ENCODE data around the gene F8A3. TPM values are rescaled to one million over a fixed set of nuclear protein-coding genes. Genes with fewer than 3 reads are reported as not detected.
A peak's percentile ranks its signal among the peaks of the same experiment; 100 is the strongest.
"Not testable (repeated sequence)": the region's sequence is repeated elsewhere in the genome, so short reads cannot be mapped to it uniquely, and the experiment has no call there.

F8A3 gene
- total RNA-seq, 1 experiment from 2014 or later, result not detected

GRCh38 chrX:155460501-155460900 is 2.1 kb upstream of the F8A3 start:
- H3K36me3 ChIP-seq (ENCODE audit: control insufficient read depth in 1 of 2, insufficient read depth in 2 of 2, low read length in 2 of 2); intact Hi-C loops (cut with micrococcal nuclease); H3K27me3 ChIP-seq (ENCODE audit: insufficient read depth, low read length); POLR2A ChIA-PET; H3K4me3 ChIP-seq (replicated peaks in 1 of 2; ENCODE audit: low read depth in 1 of 2, low read length in 2 of 2); DNase-seq (ENCODE audit: low read depth, low spot score); BruUV-seq (replicated peaks); H4K20me1 ChIP-seq (ENCODE audit: insufficient read depth); CTCF ChIA-PET; H3K9me2 ChIP-seq (ENCODE audit: insufficient read depth); H3K4me1 ChIP-seq (ENCODE audit: control insufficient read depth in 1 of 2, insufficient read depth in 2 of 2, low read length in 2 of 2); H3K4me2 ChIP-seq (ENCODE audit: low read length); H3K9ac ChIP-seq (ENCODE audit: low read length); H3K27ac ChIP-seq (ENCODE audit: low read depth, low read length); RAD21 ChIA-PET (ENCODE audit: low non-redundant PET in 1 of 2, low total read pairs in 2 of 2, uncharacterized antibody in 2 of 2, unreplicated experiment in 2 of 2); ATAC-seq; H3K9me3 ChIP-seq (ENCODE audit: control insufficient read depth in 1 of 2, insufficient read depth in 1 of 2, low read depth in 1 of 2, low read length in 2 of 2); H3K79me2 ChIP-seq (ENCODE audit: insufficient read depth, low read length); H2AFZ ChIP-seq (ENCODE audit: low read depth, low read length, poor library complexity, severe bottlenecking): not testable (repeated sequence)

GRCh38 chrX:155457761-155458447 is 516 bp downstream of the F8A3 start:
- H3K9ac ChIP-seq (ENCODE audit: low read length); DNase-seq (ENCODE audit: low read depth, low spot score); CTCF ChIA-PET; POLR2A ChIA-PET; H3K79me2 ChIP-seq (ENCODE audit: insufficient read depth, low read length); H3K4me3 ChIP-seq (replicated peaks in 1 of 2; ENCODE audit: low read depth in 1 of 2, low read length in 2 of 2); RAD21 ChIA-PET (ENCODE audit: low non-redundant PET in 1 of 2, low total read pairs in 2 of 2, uncharacterized antibody in 2 of 2, unreplicated experiment in 2 of 2); H3K9me2 ChIP-seq (ENCODE audit: insufficient read depth); H4K20me1 ChIP-seq (ENCODE audit: insufficient read depth); H3K27ac ChIP-seq (ENCODE audit: low read depth, low read length); H3K27me3 ChIP-seq (ENCODE audit: insufficient read depth, low read length); H3K36me3 ChIP-seq (ENCODE audit: control insufficient read depth in 1 of 2, insufficient read depth in 2 of 2, low read length in 2 of 2); intact Hi-C loops (cut with micrococcal nuclease); H2AFZ ChIP-seq (ENCODE audit: low read depth, low read length, poor library complexity, severe bottlenecking); H3K4me2 ChIP-seq (ENCODE audit: low read length); H3K4me1 ChIP-seq (ENCODE audit: control insufficient read depth in 1 of 2, insufficient read depth in 2 of 2, low read length in 2 of 2); BruUV-seq (replicated peaks); H3K9me3 ChIP-seq (ENCODE audit: control insufficient read depth in 1 of 2, insufficient read depth in 1 of 2, low read depth in 1 of 2, low read length in 2 of 2): not testable (repeated sequence)
- ATAC-seq, result peak; percentile 78

GRCh38 chrX:155441097-155441496 is 17.3 kb downstream of the F8A3 start:
- Histone ChIP-seq H3K79me2 (ENCODE audit: insufficient read depth, low read length) (no peaks in the 10 kb centered on the region), H4K20me1 (ENCODE audit: insufficient read depth) (no peaks in the 10 kb centered on the region), H3K9me3 (ENCODE audit: control insufficient read depth in 1 of 2, insufficient read depth in 1 of 2, low read depth in 1 of 2, low read length in 2 of 2) (no peaks in the 10 kb centered on the region), H3K4me3 (replicated peaks in 1 of 2; ENCODE audit: low read depth in 1 of 2, low read length in 2 of 2) (no peak overlapping the region), H3K9ac (ENCODE audit: low read length) (no peak overlapping the region), H3K4me1 (ENCODE audit: control insufficient read depth in 1 of 2, insufficient read depth in 2 of 2, low read length in 2 of 2) (no peaks in the 10 kb centered on the region), H3K9me2 (ENCODE audit: insufficient read depth) (no peaks in the 10 kb centered on the region), H2AFZ (ENCODE audit: low read depth, low read length, poor library complexity, severe bottlenecking) (no peak overlapping the region), H3K4me2 (ENCODE audit: low read length) (no peak overlapping the region), H3K27me3 (ENCODE audit: insufficient read depth, low read length) (no peaks in the 10 kb centered on the region), H3K27ac (ENCODE audit: low read depth, low read length) (no peak overlapping the region), H3K36me3 (ENCODE audit: control insufficient read depth in 1 of 2, insufficient read depth in 2 of 2, low read length in 2 of 2) (no peaks in the 10 kb centered on the region)
- no TSS peak for BruUV-seq (replicated peaks)
- intact Hi-C loops (cut with micrococcal nuclease), result no loop called here
- POLR2A ChIA-PET, result no interaction called here
- CTCF ChIA-PET, result no interaction called here
- RAD21 ChIA-PET (ENCODE audit: low non-redundant PET in 1 of 2, low total read pairs in 2 of 2, uncharacterized antibody in 2 of 2, unreplicated experiment in 2 of 2), result no interaction called here
- DNase-seq (ENCODE audit: low read depth, low spot score) (no peak), ATAC-seq (no peak)
- no peak for TF ChIP-seq SP1 (IDR thresholded peaks at IDR 0.05; ENCODE audit: low read depth)
- TF ChIP-seq POLR2A (IDR thresholded peaks at IDR 0.05; ENCODE audit: borderline replicate concordance, extremely low read depth, insufficient read depth, insufficient read length), result no peak
- TF ChIP-seq, protein P1, sequence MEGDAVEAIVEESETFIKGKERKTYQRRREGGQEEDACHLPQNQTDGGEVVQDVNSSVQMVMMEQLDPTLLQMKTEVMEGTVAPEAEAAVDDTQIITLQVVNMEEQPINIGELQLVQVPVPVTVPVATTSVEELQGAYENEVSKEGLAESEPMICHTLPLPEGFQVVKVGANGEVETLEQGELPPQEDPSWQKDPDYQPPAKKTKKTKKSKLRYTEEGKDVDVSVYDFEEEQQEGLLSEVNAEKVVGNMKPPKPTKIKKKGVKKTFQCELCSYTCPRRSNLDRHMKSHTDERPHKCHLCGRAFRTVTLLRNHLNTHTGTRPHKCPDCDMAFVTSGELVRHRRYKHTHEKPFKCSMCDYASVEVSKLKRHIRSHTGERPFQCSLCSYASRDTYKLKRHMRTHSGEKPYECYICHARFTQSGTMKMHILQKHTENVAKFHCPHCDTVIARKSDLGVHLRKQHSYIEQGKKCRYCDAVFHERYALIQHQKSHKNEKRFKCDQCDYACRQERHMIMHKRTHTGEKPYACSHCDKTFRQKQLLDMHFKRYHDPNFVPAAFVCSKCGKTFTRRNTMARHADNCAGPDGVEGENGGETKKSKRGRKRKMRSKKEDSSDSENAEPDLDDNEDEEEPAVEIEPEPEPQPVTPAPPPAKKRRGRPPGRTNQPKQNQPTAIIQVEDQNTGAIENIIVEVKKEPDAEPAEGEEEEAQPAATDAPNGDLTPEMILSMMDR (IDR thresholded peaks at IDR 0.05 in 2 of 3, conservative IDR thresholded peaks at IDR 0.05 in 1 of 3; ENCODE audit: borderline replicate concordance in 1 of 3, insufficient read depth in 1 of 3, low read depth in 2 of 3, low read length in 2 of 3), result no peak
- no peak for TF ChIP-seq CEBPB (IDR thresholded peaks at IDR 0.05; ENCODE audit: low read depth)
- TF ChIP-seq EZH2phosphoT487 (IDR thresholded peaks at IDR 0.05; ENCODE audit: borderline replicate concordance), result no peak
- no peak for TF ChIP-seq MAX (IDR thresholded peaks at IDR 0.05)
- no peak for TF ChIP-seq RAD21 (IDR thresholded peaks at IDR 0.05; ENCODE audit: low read depth)
- no peak for TF ChIP-seq REST (IDR thresholded peaks at IDR 0.05; ENCODE audit: low read depth)

All from HCT116 (cell line).